LNCaP clone FGC (cell line): ENCODE measurements around the gene CAMKK2.

ENCODE experiments used
- DNase-seq: peaks from one replicate; pipeline ENCODE4 v3.0.0-alpha.2; 2011; ENCODE audit warnings: low read depth
- H3K4me3 ChIP-seq: 2 replicates; pipeline ENCODE4 v1.5.1; 2011; ENCODE audit warnings: mild to moderate bottlenecking, low read depth, low read length, control low read depth
- CTCF ChIP-seq: IDR thresholded peaks from 2 replicates; pipeline ENCODE4 v1.5.1; 2012; ENCODE audit warnings: mild to moderate bottlenecking; ENCODE audit not compliant: control insufficient read depth, insufficient read depth; ENCODE audit errors: extremely low read depth

Gene CAMKK2

GRCh38 chr12:121278169-121279070, 18.1 kb downstream of the CAMKK2 start:
- TF ChIP-seq CTCF: no peak
- no peak overlapping the region for H3K4me3 ChIP-seq
- no peak for DNase-seq

- TF ChIP-seq CTCF: no peak
These were observed 19.1 kb downstream of the CAMKK2 start for GRCh38 chr12:121277374-121277759.

GRCh38 chr12:121274036-121274763, 22.3 kb downstream of the CAMKK2 start:
- no peak for DNase-seq
- no peak overlapping the region for H3K4me3 ChIP-seq
- TF ChIP-seq CTCF: no peak

More at GRCh38 chr12:121277374-121277759, 19.1 kb downstream of the CAMKK2 start:
- no peak overlapping the region for H3K4me3 ChIP-seq
- no peak for DNase-seq

- TF ChIP-seq CTCF: no peak
- no peak for DNase-seq
- no peak overlapping the region for H3K4me3 ChIP-seq
These were observed 23.1 kb downstream of the CAMKK2 start for GRCh38 chr12:121273364-121273896.

- no peak for DNase-seq
- no peak for TF ChIP-seq CTCF
- H3K4me3 ChIP-seq: no peak overlapping the region
These were observed 28.7 kb downstream of the CAMKK2 start for GRCh38 chr12:121267822-121268221.

GRCh38 chr12:121264951-121265515, 31.5 kb downstream of the CAMKK2 start:
- H3K4me3 ChIP-seq: no peak overlapping the region
- TF ChIP-seq CTCF: no peak
- DNase-seq: no peak
